ENCODE measurements around the gene AP2A2. TPM values are rescaled to one million over a fixed set of nuclear protein-coding genes. Genes with fewer than 3 reads are reported as not detected.

The AP2A2 gene
- total RNA-seq, 2 donors from 2014 or later: 35.1 to 70.2 TPM

DNA sequence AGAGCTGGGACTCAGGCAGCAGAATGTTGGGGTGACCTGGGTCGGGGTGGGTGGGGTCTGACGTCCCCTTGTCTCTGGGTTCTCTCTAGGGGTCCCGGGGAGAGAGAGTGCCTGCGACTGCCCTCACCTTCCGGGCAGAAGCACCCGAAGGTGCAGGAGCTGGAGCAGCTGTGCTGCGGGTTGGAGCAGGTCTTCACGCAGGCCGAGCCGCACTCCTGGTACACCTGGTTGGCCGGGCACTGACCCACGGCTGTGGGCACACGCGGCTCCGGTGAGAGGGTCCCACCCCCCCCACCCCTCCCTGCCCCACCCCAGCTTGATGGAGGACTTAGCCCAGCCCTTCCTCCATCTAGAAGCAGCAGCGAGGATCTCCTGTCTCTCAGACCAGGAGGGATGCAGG lies 104.4 kb downstream of the AP2A2 start:
- intact Hi-C loops (cut with DNase I): no loop called here
- Histone ChIP-seq H3K4me1 (replicated peaks) (no peaks in the 10 kb centered on the region), H3K36me3 (no peaks in the 10 kb centered on the region), H3K9me3 (no peaks in the 10 kb centered on the region), H3K4me3 (no peak overlapping the region), H3K27me3 (replicated peaks; ENCODE audit: insufficient read depth) (no peaks in the 10 kb centered on the region), H3K27ac (no peak overlapping the region)
- no peak for TF ChIP-seq POLR2A (IDR thresholded peaks at IDR 0.05)
- TF ChIP-seq, protein P1, sequence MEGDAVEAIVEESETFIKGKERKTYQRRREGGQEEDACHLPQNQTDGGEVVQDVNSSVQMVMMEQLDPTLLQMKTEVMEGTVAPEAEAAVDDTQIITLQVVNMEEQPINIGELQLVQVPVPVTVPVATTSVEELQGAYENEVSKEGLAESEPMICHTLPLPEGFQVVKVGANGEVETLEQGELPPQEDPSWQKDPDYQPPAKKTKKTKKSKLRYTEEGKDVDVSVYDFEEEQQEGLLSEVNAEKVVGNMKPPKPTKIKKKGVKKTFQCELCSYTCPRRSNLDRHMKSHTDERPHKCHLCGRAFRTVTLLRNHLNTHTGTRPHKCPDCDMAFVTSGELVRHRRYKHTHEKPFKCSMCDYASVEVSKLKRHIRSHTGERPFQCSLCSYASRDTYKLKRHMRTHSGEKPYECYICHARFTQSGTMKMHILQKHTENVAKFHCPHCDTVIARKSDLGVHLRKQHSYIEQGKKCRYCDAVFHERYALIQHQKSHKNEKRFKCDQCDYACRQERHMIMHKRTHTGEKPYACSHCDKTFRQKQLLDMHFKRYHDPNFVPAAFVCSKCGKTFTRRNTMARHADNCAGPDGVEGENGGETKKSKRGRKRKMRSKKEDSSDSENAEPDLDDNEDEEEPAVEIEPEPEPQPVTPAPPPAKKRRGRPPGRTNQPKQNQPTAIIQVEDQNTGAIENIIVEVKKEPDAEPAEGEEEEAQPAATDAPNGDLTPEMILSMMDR (IDR thresholded peaks at IDR 0.05): no peak
- no peak for TF ChIP-seq POLR2AphosphoS5 (IDR thresholded peaks at IDR 0.05)
- DNase-seq (ENCODE audit: low spot score): no peak
- WGBS: 49% methylated on average over 13 of the region's 16 CpGs

GRCh38 chr11:1030556-1030955 lies 104.9 kb downstream of the AP2A2 start:
- TF ChIP-seq, protein P1 (IDR thresholded peaks at IDR 0.05): no peak
- no peak for TF ChIP-seq POLR2AphosphoS5 (IDR thresholded peaks at IDR 0.05)
- no peak for TF ChIP-seq POLR2A (IDR thresholded peaks at IDR 0.05)
- H3K4me3 ChIP-seq: no peak overlapping the region
- no peaks in the 10 kb centered on the region for H3K36me3 ChIP-seq
- H3K27ac ChIP-seq: no peak overlapping the region
- WGBS: 81% methylated on average over 9 of the region's 20 CpGs
- H3K27me3 ChIP-seq (replicated peaks; ENCODE audit: insufficient read depth): no peaks in the 10 kb centered on the region
- H3K4me1 ChIP-seq (replicated peaks): no peaks in the 10 kb centered on the region
- intact Hi-C loops (cut with DNase I): no loop called here
- DNase-seq (ENCODE audit: low spot score): no peak
- no peaks in the 10 kb centered on the region for H3K9me3 ChIP-seq

DNA sequence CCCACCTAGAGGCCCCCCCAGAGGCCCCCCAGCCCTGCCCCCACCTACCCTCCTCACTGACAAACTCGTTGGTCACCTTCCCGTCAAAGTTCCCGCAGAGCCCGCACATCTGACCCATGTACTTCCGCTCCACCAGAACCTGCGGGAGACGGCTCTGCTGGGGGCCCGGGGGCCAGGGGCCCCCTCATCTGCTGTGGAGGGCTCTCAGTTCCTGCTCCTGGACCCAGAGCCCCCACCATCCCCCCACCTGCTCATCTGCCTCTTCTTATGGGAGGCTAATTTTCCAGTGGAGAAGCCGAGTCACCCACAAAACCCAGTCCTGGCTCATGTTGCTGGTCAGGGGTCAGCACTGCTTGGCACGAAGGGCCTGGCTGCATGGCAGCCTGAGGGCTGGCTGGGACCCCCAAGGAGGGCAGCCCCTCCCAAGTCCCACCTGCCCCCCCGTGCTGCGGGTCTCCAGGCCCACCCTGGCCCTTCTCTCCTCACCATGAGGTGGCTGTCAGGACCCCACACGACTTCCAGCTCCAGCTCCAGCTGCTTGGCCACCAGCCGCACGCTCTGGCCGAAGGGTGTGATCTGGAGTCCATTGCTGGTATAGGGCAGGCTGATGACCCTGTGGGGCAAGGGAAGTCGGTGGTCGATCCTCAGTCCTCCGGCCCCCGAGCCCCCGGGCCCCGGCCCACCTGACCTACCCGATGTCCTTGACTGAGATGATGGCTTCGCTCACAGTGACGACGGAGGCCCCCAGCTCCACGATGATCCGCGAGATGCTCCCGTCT lies 105.6 kb downstream of the AP2A2 start:
- no peak for DNase-seq (ENCODE audit: low spot score)
- H3K27ac ChIP-seq: no peak overlapping the region
- no peaks in the 10 kb centered on the region for H3K27me3 ChIP-seq (replicated peaks; ENCODE audit: insufficient read depth)
- intact Hi-C loops (cut with DNase I): no loop called here
- H3K4me3 ChIP-seq: no peak overlapping the region
- TF ChIP-seq, protein P1 (IDR thresholded peaks at IDR 0.05): no peak
- no peak for TF ChIP-seq POLR2A (IDR thresholded peaks at IDR 0.05)
- TF ChIP-seq POLR2AphosphoS5 (IDR thresholded peaks at IDR 0.05): no peak
- H3K36me3 ChIP-seq: no peaks in the 10 kb centered on the region
- WGBS: 85% methylated on average over 24 of the region's 30 CpGs
- no peaks in the 10 kb centered on the region for H3K4me1 ChIP-seq (replicated peaks)
- H3K9me3 ChIP-seq: no peaks in the 10 kb centered on the region

DNA sequence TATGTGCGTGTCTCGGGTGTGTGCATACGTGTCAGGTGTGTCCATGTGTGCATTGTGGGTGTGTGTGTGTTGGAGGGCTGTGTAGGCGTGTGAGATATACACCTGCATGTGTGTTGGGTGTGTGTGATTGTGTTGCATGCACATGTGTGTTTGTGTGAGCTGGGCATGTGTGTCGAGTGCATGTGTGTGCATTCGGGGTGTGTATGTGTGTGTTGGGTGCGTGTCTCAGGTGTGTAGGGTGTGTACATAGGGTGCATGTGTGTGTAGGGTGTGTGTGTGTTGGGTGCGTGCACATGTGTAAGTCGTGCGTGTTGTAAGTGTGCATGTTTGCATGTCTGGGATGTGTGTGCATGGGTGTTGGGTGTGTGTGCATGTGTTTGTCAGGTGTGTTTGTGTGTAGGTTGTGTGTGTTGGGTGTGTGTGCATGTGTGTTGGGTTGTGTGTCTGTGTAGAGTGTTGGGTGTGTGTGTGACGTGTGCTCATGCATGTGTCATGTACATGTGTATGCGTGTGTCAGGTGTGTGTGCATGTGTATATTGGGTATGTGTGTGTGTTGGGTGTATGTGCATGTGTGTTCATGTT lies 106.7 kb downstream of the AP2A2 start:
- H3K27ac ChIP-seq: no peak overlapping the region

More for the DNA sequence above, 106.7 kb downstream of the AP2A2 start:
- no peaks in the 10 kb centered on the region for H3K36me3 ChIP-seq
- no peak for TF ChIP-seq POLR2AphosphoS5 (IDR thresholded peaks at IDR 0.05)
- TF ChIP-seq, protein P1 (IDR thresholded peaks at IDR 0.05): no peak
- TF ChIP-seq POLR2A (IDR thresholded peaks at IDR 0.05): no peak
- H3K4me3 ChIP-seq: no peak overlapping the region
- WGBS: 94% methylated on average over 12 of the region's 12 CpGs
- H3K4me1 ChIP-seq (replicated peaks): no peaks in the 10 kb centered on the region
- no peaks in the 10 kb centered on the region for H3K27me3 ChIP-seq (replicated peaks; ENCODE audit: insufficient read depth)
- H3K9me3 ChIP-seq: no peaks in the 10 kb centered on the region
- intact Hi-C loops (cut with DNase I): no loop called here
- no peak for DNase-seq (ENCODE audit: low spot score)

Data from prostate gland (tissue), 2 donors.